MM.1S (cell line): ENCODE data around the gene ZNF664.

Experiments
- EZH2 ChIP-seq: fragments of 300-600 bp; sonication (generic); optimal IDR thresholded peaks from 2 replicates; pipeline ENCODE3; 2017; ENCODE audit warnings: low read depth, mild to moderate bottlenecking, antibody characterized with exemption, low read length, mixed read lengths
- EZH2phosphoT487 ChIP-seq: fragments of 300-600 bp; sonication (generic); IDR thresholded peaks from 2 replicates; pipeline ENCODE4 v1.6.1; 2018; ENCODE audit warnings: antibody characterized with exemption, low read length
- TF ChIP-seq, protein P1 (sequence below): fragments of 300-600 bp; sonication (generic); IDR thresholded peaks from 2 replicates; pipeline ENCODE4 v1.5.1; 2016; ENCODE audit warnings: antibody characterized with exemption, low read length, mixed read lengths

DNA sequence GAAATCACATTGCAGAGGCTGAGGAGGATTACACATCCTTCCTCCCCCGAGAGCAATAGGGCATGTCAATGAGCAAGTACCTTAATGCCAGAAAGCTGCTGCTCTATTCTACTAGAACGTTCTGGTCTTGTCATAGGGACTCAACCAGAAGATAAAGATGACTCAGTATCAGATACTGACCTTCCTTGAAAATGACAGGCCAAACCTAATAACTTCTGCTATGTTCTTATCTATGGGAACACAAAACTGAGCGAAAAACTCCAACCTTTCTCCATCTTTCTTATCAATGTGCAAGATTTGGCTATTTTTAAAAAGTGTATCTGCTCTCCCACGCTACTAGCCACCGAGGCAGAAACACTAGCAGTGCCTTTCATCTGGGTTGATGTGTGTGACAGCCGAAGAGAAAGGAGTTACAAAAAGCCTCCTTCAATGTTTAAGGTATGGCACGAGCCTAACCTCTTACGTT is 5.9 kb upstream of the ZNF664 start:
- TF ChIP-seq, protein P1, sequence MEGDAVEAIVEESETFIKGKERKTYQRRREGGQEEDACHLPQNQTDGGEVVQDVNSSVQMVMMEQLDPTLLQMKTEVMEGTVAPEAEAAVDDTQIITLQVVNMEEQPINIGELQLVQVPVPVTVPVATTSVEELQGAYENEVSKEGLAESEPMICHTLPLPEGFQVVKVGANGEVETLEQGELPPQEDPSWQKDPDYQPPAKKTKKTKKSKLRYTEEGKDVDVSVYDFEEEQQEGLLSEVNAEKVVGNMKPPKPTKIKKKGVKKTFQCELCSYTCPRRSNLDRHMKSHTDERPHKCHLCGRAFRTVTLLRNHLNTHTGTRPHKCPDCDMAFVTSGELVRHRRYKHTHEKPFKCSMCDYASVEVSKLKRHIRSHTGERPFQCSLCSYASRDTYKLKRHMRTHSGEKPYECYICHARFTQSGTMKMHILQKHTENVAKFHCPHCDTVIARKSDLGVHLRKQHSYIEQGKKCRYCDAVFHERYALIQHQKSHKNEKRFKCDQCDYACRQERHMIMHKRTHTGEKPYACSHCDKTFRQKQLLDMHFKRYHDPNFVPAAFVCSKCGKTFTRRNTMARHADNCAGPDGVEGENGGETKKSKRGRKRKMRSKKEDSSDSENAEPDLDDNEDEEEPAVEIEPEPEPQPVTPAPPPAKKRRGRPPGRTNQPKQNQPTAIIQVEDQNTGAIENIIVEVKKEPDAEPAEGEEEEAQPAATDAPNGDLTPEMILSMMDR, result no peak
- no peak for TF ChIP-seq EZH2
- TF ChIP-seq EZH2phosphoT487, result no peak
